ENCODE results near the gene HLA-DQA1. TPM values are rescaled to one million over a fixed set of nuclear protein-coding genes. Genes with fewer than 3 reads are reported as not detected.

The HLA-DQA1 gene
- total RNA-seq, 1 donor from 2014 or later, result 628 TPM

DNA sequence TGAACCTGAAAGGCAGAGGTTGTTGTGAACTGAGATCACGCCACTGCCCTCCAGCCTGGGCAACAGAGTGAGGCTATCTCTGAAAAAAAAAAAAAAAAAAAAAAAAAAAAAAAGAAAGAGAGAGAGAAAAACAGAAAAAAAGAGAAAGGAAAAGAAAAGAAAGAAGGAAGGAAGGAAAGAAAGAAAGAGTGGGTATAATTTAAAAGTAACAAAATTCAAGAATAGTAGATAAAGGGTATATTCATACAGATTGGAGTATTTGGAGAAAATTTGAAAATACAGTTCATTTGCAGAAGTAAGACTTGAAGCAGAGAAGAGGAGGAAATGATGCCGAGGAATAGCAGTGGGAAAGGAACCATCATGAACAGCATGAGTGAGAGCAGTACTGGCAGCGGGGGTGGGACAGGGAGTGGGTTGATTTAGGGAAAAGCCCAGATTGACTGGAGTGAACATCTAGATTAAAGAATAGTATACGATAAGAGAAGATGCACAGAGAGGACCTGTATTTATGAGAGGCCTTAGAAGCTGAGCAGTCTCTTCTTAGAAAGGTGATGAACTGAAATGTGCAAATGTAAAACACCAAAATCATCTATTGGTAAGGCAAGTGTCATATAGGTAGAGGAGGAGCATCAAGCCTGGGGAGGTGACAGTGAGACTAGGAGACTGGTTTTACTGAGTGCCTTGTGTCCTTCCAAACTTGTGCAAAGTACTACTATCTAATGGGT is 29.8 kb upstream of the HLA-DQA1 start:
- TF ChIP-seq, protein P1, sequence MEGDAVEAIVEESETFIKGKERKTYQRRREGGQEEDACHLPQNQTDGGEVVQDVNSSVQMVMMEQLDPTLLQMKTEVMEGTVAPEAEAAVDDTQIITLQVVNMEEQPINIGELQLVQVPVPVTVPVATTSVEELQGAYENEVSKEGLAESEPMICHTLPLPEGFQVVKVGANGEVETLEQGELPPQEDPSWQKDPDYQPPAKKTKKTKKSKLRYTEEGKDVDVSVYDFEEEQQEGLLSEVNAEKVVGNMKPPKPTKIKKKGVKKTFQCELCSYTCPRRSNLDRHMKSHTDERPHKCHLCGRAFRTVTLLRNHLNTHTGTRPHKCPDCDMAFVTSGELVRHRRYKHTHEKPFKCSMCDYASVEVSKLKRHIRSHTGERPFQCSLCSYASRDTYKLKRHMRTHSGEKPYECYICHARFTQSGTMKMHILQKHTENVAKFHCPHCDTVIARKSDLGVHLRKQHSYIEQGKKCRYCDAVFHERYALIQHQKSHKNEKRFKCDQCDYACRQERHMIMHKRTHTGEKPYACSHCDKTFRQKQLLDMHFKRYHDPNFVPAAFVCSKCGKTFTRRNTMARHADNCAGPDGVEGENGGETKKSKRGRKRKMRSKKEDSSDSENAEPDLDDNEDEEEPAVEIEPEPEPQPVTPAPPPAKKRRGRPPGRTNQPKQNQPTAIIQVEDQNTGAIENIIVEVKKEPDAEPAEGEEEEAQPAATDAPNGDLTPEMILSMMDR (IDR thresholded peaks at IDR 0.05), result no peak
- peak overlapping the region; percentile 69 for H3K4me3 Mint-ChIP-seq
- POLR2A ChIA-PET, result interaction anchor here (0.6 to 12.1 kb wide), 11 partner anchors 10 to 168 kb away, joined by 3 to 312 read pairs (median 8); partner anchors contain the start of genes HLA-DQA1, HLA-DQB1, HLA-DRA and HLA-DRB1
- ATAC-seq (ENCODE audit: low read depth), result peak; percentile 11
- no peaks in the 10 kb centered on the region for H3K27me3 Mint-ChIP-seq
- peaks cover 59% of the 10 kb centered on the region for H3K4me1 Mint-ChIP-seq
- peaks cover 17% of the 10 kb centered on the region for H3K36me3 Mint-ChIP-seq (ENCODE audit: low read depth)
- H3K27ac Mint-ChIP-seq, result no peak overlapping the region
- CTCF ChIA-PET, result no interaction called here
- intact Hi-C loops (cut with micrococcal nuclease), result no loop called here
- DNase-seq, result no peak
- H3K9me3 Mint-ChIP-seq, result peaks cover 1% of the 10 kb centered on the region

DNA sequence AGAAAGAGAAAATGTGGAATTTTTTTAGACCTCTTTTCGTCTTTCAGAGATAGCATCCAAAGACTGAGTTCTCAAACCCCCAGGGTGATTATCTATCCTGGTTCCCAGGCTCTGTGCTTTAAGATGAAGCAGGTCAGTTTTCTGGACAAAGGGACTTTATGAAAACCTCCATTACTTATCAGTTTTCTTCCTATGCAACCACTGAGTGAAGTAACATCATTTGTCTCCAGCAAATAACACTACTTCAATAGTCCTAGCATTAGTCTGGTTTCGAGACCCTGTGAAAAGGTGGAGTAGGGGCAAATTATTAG is 29.3 kb upstream of the HLA-DQA1 start:
- peaks cover 1% of the 10 kb centered on the region for H3K9me3 Mint-ChIP-seq
- TF ChIP-seq, protein P1 (IDR thresholded peaks at IDR 0.05), result no peak
- H3K4me3 Mint-ChIP-seq, result peak overlapping the region; percentile 69
- H3K4me1 Mint-ChIP-seq, result peaks cover 56% of the 10 kb centered on the region
- DNase-seq (no peak), ATAC-seq (ENCODE audit: low read depth) (no peak)
- ChIA-PET CTCF (no interaction called here), POLR2A (interaction anchor here (0.6 to 12.1 kb wide), 10 partner anchors 11 to 169 kb away, joined by 3 to 312 read pairs (median 12); partner anchors contain the start of genes HLA-DQA1, HLA-DQB1, HLA-DRA and HLA-DRB5)
- intact Hi-C loops (cut with micrococcal nuclease), result no loop called here
- no peaks in the 10 kb centered on the region for H3K27me3 Mint-ChIP-seq
- H3K27ac Mint-ChIP-seq, result no peak overlapping the region
- peaks cover 17% of the 10 kb centered on the region for H3K36me3 Mint-ChIP-seq (ENCODE audit: low read depth)

DNA sequence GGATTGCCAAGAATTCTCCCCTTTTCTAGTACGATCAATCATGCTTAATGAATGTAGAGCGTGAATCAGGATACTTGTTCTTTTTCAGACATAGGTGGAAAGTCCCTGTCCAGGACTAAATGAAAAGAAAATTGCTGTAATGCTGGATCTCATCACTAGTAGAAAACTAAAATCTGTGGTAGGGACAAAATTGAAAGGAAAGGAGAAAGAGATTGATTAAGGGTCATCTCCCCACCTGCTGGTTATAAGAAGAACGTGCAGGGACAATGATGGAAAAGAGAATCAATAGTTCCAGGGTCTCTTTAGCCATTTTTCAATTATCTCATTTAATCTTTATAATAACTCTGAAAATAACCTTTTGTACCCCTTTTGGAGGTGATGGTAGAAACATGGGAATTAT is 28.8 kb upstream of the HLA-DQA1 start:
- POLR2A ChIA-PET, result interaction anchor here (1.1 to 12.1 kb wide), 9 partner anchors 11 to 363 kb away, joined by 3 to 312 read pairs (median 14); partner anchors contain the start of genes HLA-DQA1, HLA-DQB1 and HLA-DRB5
- Mint-ChIP-seq H3K4me1 (peaks cover 53% of the 10 kb centered on the region), H3K4me3 (peak overlapping the region; percentile 69), H3K27me3 (no peaks in the 10 kb centered on the region), H3K9me3 (peaks cover 1% of the 10 kb centered on the region), H3K27ac (no peak overlapping the region), H3K36me3 (ENCODE audit: low read depth) (peaks cover 17% of the 10 kb centered on the region)
- TF ChIP-seq, protein P1 (IDR thresholded peaks at IDR 0.05), result no peak
- CTCF ChIA-PET, result no interaction called here
- intact Hi-C loops (cut with micrococcal nuclease), result no loop called here
- no peak for ATAC-seq (ENCODE audit: low read depth)
- DNase-seq, result no peak

DNA sequence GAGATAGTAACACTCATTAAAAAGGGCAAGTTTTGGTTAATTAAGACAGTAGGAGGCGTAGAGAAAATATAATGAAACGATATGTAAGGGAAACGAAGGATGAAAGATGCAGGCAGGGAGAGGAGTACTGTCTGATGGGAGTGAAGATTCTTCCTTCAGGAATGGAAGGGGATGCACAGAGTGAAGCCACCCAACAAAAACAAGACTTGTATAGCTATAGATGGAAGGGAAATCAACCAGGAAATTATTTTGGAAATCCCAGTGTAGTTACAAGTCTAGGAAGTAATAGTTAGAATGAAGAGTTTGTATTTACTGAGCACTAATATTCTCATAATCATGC is 27.8 kb upstream of the HLA-DQA1 start:
- POLR2A ChIA-PET, result interaction anchor here (0.6 to 12.1 kb wide), 27 partner anchors 9 to 362 kb away, joined by 3 to 312 read pairs (median 5); partner anchors contain the start of genes HLA-DQA1, HLA-DQB1, HLA-DRA and HLA-DRB5
- no peaks in the 10 kb centered on the region for H3K27me3 Mint-ChIP-seq
- peaks cover 58% of the 10 kb centered on the region for H3K4me1 Mint-ChIP-seq
- TF ChIP-seq, protein P1 (IDR thresholded peaks at IDR 0.05), result no peak
- intact Hi-C loops (cut with micrococcal nuclease), result no loop called here
- CTCF ChIA-PET, result interaction anchor here (0.8 kb wide), 1 partner anchor 13 kb away, joined by 3 read pairs; no protein-coding TSS in a partner anchor
- ATAC-seq (ENCODE audit: low read depth), result no peak
- H3K9me3 Mint-ChIP-seq, result peaks cover 1% of the 10 kb centered on the region
- H3K4me3 Mint-ChIP-seq, result no peak overlapping the region
- H3K36me3 Mint-ChIP-seq (ENCODE audit: low read depth), result peaks cover 14% of the 10 kb centered on the region
- DNase-seq, result no peak
- no peak overlapping the region for H3K27ac Mint-ChIP-seq
